ENCODE measurements around the gene ADRA2C. TPM values are rescaled to one million over a fixed set of nuclear protein-coding genes. Genes with fewer than 3 reads are reported as not detected.

The ADRA2C gene
- polyA plus RNA-seq, 4 donors, result 5.0 to 14.3 (median 10.1) TPM

DNA sequence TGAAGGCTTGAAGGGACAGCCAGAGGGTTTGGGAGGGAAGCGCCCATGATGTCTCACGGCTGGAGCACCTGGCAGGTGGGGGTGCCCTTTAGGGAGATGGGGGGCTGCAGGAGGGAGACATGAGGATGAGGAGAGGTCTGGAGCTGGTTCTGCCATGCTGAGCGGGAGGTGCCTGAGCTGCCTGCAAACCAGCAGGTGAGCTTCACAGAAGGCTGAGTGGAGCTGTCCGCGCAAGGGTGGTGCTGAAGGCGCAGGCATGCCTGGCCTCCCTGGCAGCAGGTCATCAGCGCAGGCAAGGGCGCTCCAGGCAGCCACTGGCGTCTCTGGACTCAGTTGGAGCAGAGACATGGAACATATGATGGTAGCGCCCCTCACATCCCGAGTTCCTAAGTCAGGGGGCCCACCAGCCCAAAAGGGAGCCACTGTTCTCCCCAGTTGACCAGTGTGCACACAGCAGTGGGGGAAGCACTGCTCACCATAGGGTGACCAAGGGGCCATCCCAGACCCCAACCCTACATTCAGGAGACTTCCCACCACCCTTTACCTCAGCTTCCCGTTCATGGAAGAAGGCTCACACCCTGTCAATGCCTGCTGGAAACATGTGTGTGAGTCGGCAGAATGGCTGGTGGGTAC is 25.8 kb downstream of the ADRA2C start:
- DNase-seq (ENCODE audit: low read depth in 4 of 4, low spot score in 3 of 4), result peak in 3 of 4 donors; percentile 62 to 73 (median 65)

DNA sequence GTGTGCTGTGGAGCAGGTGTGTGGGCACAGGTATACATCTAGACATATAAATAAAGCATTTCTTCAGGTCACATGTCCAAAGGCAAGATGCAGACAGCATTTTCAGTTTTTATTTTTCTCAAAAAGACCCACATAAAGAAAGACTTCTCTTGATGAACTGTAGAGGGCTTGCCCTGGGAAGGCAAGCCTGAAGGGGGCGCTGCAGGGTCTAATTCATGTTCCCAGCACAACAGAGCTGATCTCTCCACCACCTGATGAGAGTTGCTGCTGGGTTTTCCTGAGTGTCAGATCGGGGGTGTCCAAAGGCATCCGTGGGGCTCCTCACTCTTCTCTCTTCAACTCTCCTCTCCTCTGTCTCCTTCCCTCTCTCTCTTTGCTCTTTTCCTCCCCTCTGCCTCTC is 26.6 kb downstream of the ADRA2C start:
- no peak for DNase-seq (ENCODE audit: low read depth in 4 of 4, low spot score in 3 of 4)

DNA sequence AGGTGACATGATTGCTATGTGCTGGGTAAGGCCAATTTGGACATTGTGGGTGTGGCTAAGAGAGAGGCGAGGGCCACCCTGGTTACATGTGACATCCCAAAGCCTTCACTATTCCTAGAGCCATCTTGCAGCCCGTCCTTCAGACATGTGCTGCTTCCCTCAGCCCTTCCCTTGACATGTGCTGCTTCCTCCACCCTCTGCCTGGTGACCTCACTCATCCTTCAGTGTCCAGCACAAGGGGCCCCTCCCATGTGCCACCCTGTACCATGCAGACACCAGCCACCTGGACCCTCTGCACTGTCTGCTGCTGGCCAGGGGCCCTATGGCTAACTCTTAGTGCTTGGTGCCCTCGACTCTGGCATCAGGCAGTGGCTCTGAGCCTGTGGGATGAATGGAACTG is 27.4 kb downstream of the ADRA2C start:
- no peak for DNase-seq (ENCODE audit: low read depth in 4 of 4, low spot score in 3 of 4)

DNA sequence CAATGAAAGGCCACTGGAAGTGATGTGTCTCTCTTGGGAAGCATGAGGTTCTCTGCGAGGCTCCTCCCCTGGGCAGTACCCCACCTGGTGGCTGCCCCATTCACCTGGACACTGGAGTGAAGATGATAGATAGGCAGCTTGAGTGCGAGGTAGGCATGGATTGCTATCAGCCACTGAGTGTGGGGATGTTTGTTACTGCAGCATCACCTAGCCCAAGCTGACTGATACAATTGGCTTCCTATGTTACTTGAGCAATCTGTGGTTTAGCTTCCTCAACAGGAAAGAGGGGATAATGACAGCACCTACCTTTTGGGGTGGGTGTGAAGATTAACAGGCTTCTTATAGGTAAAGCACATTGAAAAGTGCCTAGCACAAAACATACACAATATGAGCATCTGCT is 30.8 kb downstream of the ADRA2C start:
- DNase-seq (ENCODE audit: low read depth in 4 of 4, low spot score in 3 of 4), result no peak

GRCh38 chr4:3797831-3798790 is 31.9 kb downstream of the ADRA2C start:
- DNase-seq (ENCODE audit: low read depth in 4 of 4, low spot score in 3 of 4), result no peak

GRCh38 chr4:3799496-3799895 is 33.3 kb downstream of the ADRA2C start:
- DNase-seq (ENCODE audit: low read depth in 4 of 4, low spot score in 3 of 4), result no peak

DNA sequence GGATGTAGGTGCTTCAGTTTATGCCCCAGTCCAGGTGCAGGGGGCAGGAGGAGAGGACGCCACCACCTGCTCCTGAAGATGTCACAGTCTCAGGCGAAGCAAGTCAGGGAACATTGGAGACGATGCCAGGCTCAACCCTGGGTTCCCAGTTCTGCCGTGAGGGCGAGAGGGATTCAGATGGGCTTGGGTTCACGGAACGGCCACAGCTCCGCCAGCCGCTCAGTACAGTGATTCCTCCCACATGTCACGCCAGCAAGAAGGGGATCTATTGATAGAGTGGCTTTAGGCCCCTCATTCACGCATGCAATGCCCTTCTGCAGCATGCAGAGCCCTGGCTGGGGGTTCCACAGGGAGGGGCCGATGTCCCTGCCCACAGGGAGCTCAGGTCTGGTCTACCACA is 34.2 kb downstream of the ADRA2C start:
- DNase-seq (ENCODE audit: low read depth in 4 of 4, low spot score in 3 of 4), result no peak

- no peak for DNase-seq (ENCODE audit: low read depth in 4 of 4, low spot score in 3 of 4)
Observed at GRCh38 chr4:3801521-3801920, 35.3 kb downstream of the ADRA2C start.

DNA sequence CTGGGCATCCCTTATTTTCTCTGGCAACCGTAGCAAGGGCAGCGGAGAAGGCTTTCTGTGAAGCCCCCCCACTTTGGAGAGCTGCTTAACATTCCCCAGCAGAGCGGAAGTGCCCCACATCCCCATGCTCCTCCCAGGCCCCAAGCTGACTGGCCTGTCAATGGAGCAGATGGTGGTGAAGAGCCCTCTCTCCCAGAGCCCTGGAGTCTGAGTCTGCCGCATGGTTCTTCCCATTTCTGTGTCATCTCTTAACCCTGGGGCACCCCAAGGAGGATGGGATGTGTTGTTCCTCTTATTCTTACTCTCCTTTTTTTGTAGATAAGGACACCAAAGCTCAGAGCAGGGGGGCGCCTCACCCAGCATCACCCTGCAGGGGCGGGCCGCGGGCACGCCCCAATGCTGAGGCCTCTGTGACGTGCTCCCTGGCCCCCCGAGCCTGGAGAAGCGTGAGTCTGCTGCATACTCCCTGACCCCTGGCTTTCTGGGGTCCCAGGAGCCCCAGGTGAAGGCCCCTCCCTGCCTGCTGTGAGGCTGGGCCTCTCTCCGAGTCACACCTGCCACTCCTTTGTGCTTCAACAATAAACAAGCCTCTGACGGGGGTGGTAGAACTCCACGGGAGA is 35.9 kb downstream of the ADRA2C start:
- no peak for DNase-seq (ENCODE audit: low read depth in 4 of 4, low spot score in 3 of 4)

GRCh38 chr4:3802571-3803474 is 36.6 kb downstream of the ADRA2C start:
- no peak for DNase-seq (ENCODE audit: low read depth in 4 of 4, low spot score in 3 of 4)

- no peak for DNase-seq (ENCODE audit: low read depth in 4 of 4, low spot score in 3 of 4)
Observed at GRCh38 chr4:3803475-3803847, 37.3 kb downstream of the ADRA2C start.

DNA sequence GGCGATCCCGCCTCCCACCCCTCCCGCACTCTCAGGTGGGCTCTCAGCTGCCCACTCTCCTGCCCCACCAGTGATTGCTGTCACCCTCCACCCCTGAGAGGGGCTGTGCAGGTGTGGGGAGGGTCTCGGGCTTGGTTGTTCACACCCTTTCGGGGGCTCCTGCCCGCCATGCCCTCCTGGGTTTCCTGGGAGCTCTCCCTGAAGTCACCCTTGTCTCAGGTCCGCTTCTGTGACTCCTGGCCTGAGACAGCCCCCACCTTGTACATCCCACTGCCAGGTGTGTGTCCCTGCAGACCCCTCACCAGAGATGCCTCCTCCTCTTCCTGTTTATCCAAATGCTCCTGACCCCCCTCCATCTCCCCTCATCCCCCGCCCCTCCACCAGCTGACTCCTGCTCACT is 37.8 kb downstream of the ADRA2C start:
- DNase-seq (ENCODE audit: low read depth in 4 of 4, low spot score in 3 of 4), result no peak

DNA sequence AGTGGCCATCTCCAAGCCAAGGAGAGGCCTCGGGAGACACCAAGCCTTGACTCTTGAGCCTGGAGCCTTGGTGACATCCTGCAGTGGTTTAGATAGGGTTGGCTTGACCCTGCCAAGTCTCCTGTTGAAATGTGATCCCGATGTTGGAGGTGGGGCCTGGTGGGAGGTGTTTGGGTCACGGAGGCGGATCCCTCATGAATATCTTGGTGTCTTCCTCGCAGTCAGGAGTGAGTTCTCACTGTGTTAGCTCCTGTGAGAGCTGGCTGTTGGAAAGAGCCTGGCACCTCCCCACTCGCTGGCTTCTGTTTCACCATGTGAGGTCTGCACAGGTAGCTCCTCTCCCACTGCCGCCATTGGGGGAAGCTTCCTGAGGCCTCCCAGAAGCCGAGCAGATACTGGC is 38.8 kb downstream of the ADRA2C start:
- no peak for DNase-seq (ENCODE audit: low read depth in 4 of 4, low spot score in 3 of 4)

DNA sequence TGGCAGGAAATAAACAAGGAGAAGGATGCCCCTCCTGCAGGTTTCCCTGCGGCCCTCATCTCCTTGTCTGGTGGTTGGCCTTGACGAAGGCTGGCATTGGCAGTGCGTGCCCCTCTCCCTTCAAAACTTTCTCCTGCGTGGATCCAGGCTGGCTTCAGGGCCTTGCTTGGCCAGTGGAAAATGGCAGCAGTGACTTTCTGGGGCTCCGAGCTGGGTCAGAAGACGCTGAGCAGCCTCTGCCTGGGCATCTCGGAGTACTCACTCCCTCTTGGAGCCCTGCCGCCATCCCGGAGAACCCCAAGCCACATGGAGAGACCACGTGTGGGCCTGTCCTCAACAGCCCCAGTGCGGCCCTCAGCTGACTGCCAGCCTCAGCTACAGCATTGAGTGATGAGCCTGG is 39.5 kb downstream of the ADRA2C start:
- DNase-seq (ENCODE audit: low read depth in 4 of 4, low spot score in 3 of 4), result no peak

- no peak for DNase-seq (ENCODE audit: low read depth in 4 of 4, low spot score in 3 of 4)
Observed at GRCh38 chr4:3807311-3807710, 41.1 kb downstream of the ADRA2C start.

DNA sequence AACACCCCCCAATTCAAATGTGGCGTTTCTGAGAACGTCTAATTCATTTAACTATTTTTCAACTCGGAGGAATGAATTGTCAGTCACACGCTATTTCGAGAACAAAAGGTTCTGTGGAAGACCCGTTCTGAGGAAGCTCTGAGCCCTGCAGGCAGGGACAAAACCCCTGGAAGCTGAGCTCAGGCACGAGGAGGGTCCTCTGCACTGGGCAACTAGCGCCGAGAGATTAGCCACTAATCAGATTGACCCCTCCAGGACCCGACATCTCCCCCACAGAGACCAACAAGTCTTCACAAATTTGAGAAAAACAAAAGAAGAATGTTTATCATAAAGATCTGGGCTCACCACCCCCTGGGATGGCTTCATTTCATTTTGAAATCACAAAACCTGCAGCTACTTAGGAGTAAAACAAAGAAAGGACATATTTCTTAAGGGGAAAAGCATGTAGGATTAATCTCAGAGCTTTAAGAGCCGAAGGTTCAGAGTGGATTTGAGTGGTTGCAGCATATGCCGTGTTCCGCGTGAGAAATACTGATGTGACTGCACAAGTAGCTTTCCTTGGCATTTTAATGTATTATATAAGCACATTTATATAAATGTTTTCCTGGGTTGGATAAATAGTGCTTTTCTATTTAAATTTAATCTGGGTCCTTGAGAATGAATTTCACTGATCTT is 41.8 kb downstream of the ADRA2C start:
- no peak for DNase-seq (ENCODE audit: low read depth in 4 of 4, low spot score in 3 of 4)

DNA sequence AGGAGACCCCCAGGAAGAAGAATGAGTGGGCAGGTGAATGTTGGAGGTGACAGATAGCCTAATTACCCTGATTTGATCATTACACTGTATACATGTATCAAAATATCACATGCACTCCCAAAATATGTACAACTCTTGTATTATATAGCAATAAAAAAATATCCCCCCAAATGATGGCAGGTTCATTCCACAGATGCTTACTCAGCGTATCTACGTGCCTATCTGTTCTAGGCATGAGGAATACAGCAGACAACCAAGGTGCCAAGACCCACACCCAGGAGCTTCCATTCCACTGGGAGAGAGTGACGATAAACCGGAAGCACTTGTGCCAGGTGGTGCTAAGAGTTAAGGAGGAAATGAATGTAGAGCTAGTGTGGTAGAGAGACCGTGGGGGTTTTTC is 42.4 kb downstream of the ADRA2C start:
- no peak for DNase-seq (ENCODE audit: low read depth in 4 of 4, low spot score in 3 of 4)

- DNase-seq (ENCODE audit: low read depth in 4 of 4, low spot score in 3 of 4), result no peak
Observed at GRCh38 chr4:3809028-3809427, 42.8 kb downstream of the ADRA2C start.

DNA sequence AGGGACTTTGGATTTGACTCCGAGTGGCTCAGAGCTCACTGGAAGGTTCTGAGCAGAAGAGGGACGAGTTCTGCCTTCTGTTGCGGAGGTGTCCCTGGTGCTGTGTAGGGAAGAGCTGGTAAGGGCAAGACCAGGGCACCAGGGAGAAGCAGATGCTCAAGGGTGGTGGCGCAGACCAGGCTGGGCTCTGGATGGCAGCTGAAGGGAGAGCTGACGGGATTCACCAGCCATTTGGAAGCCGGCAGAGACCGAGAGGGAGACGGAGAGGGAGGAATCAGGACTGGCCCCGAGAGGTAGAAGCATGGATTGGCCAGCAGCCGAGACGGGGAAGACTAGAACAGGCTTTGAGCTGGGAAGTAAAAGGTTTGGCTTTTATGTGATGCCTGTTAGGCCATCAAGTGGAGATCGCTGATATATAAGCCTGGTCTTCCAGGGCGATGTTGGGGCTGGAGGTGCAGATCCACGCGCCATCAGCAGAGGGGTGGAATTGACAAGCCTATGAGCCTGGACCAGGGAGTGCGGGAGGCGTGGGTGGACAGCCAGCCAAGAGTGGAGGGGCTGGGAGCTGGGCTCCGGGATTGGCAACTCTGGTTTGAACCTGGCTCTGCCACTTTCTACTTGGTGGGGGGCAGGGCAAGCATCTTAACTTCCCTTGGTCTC is 43.4 kb downstream of the ADRA2C start:
- DNase-seq (ENCODE audit: low read depth in 4 of 4, low spot score in 3 of 4), result no peak
